ENCODE results near the gene IL12RB1. TPM values are rescaled to one million over a fixed set of nuclear protein-coding genes. Genes with fewer than 3 reads are reported as not detected.

Gene IL12RB1
- total and polyA plus RNA-seq, 10 of the 15 experiments (the other 5 are each of a cell fraction or from before 2014, with no cell fraction given), result 2.8 to 29.9 (median 17.6) TPM

DNA sequence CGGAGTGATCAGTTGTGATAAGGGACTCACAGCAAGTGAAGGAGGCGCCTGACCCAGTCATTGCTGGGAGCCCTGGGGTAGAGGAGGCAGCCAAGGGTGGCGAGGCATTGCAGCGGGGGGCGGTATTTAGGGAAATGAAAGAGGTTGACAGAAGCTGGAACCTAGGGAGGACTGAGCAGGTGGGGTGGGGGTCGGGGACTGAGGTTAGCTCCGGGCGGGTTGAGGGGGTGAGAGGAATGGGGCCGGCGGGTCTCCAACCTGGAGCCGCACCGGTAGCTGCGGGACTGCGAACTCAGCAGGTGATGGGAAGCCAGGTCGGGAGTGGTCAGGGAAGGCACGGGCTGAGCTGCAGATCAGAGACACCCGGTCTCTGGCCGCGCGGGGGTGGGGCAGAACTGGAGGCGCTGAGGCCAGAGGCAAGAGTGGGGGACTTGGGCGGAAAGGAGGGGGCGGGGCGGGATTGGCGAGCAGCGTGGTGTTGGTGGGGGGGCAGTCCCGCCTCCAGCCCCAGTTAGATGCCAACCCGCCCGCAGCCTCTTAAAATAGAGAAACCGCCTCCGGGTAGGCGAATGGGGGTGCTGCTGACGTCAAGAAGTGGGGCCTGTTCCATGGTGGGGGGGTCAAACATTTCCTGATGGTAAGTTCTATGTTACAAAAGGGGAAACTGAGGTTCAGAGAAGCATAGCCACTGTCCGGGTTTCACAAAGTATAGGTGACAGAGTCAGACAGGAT is 12.3 kb upstream of the IL12RB1 start (continued):
- 0 out of 2 replicates have a peak, but pooled peaks have one; percentile 17 for TF ChIP-seq NFYB (IDR thresholded peaks at IDR 0.05; ENCODE audit: insufficient read depth, low read depth, low read length)
- peak; percentile 37 for TF ChIP-seq JUNB (IDR thresholded peaks at IDR 0.05)
- peak; percentile 78; the same call in 1 of the 2 replicates for TF ChIP-seq SMAD5 (IDR thresholded peaks at IDR 0.05; ENCODE audit: low read depth)
- peak; percentile 53; the same call in 1 of the 2 replicates for TF ChIP-seq ATF7 (IDR thresholded peaks at IDR 0.05; ENCODE audit: low read depth)
- peak in 1 of 2 experiments; percentile 22; a peak in 1 of 4 replicates for TF ChIP-seq SRF (IDR thresholded peaks at IDR 0.05; ENCODE audit: low read depth in 2 of 2, low read length in 2 of 2)
- TF ChIP-seq FOS (IDR thresholded peaks at IDR 0.05; ENCODE audit: borderline replicate concordance, extremely low read depth, insufficient read length), result no peak
- no peak for TF ChIP-seq CUX1 (IDR thresholded peaks at IDR 0.05; ENCODE audit: insufficient replicate concordance, low read depth, low read length)
- TF ChIP-seq NFIC (IDR thresholded peaks at IDR 0.05; ENCODE audit: low read depth, low read length), result peak; percentile 12; the same call in 1 of the 2 replicates
- TF ChIP-seq, protein P1, sequence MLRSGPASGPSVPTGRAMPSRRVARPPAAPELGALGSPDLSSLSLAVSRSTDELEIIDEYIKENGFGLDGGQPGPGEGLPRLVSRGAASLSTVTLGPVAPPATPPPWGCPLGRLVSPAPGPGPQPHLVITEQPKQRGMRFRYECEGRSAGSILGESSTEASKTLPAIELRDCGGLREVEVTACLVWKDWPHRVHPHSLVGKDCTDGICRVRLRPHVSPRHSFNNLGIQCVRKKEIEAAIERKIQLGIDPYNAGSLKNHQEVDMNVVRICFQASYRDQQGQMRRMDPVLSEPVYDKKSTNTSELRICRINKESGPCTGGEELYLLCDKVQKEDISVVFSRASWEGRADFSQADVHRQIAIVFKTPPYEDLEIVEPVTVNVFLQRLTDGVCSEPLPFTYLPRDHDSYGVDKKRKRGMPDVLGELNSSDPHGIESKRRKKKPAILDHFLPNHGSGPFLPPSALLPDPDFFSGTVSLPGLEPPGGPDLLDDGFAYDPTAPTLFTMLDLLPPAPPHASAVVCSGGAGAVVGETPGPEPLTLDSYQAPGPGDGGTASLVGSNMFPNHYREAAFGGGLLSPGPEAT (IDR thresholded peaks at IDR 0.05; ENCODE audit: low read depth), result peak; percentile 39; the same call in 1 of the 2 replicates
- TF ChIP-seq MTA2 (IDR thresholded peaks at IDR 0.05; ENCODE audit: low read depth), result peak; percentile 59; the same call in 1 of the 2 replicates
- TF ChIP-seq BCL11A (IDR thresholded peaks at IDR 0.05; ENCODE audit: low read depth, low read length), result peak; percentile 63
- no peak for TF ChIP-seq ZNF24 (IDR thresholded peaks at IDR 0.05)
- TF ChIP-seq EGR1 (IDR thresholded peaks at IDR 0.05; ENCODE audit: borderline replicate concordance in 1 of 2, low read depth in 2 of 2, low read length in 2 of 2), result peak in 1 of 2 experiments; percentile 79; a peak in 2 of 3 replicates
- peak; percentile 80 for TF ChIP-seq NBN (IDR thresholded peaks at IDR 0.05)
- TF ChIP-seq DPF2 (IDR thresholded peaks at IDR 0.05), result peak; percentile 55
- TF ChIP-seq, protein P2, sequence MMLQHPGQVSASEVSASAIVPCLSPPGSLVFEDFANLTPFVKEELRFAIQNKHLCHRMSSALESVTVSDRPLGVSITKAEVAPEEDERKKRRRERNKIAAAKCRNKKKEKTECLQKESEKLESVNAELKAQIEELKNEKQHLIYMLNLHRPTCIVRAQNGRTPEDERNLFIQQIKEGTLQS (IDR thresholded peaks at IDR 0.05; ENCODE audit: borderline replicate concordance, extremely low read depth, low read depth, low read length), result no peak
- TF ChIP-seq ZBED1 (IDR thresholded peaks at IDR 0.05; ENCODE audit: borderline replicate concordance), result 0 out of 2 replicates have a peak, but pooled peaks have one; percentile 11
- TF ChIP-seq SMARCA5 (IDR thresholded peaks at IDR 0.05), result 0 out of 2 replicates have a peak, but pooled peaks have one; percentile 43
- TF ChIP-seq, protein P3, sequence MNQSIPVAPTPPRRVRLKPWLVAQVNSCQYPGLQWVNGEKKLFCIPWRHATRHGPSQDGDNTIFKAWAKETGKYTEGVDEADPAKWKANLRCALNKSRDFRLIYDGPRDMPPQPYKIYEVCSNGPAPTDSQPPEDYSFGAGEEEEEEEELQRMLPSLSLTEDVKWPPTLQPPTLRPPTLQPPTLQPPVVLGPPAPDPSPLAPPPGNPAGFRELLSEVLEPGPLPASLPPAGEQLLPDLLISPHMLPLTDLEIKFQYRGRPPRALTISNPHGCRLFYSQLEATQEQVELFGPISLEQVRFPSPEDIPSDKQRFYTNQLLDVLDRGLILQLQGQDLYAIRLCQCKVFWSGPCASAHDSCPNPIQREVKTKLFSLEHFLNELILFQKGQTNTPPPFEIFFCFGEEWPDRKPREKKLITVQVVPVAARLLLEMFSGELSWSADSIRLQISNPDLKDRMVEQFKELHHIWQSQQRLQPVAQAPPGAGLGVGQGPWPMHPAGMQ (IDR thresholded peaks at IDR 0.05; ENCODE audit: borderline replicate concordance), result no peak
- TF ChIP-seq CBX5 (IDR thresholded peaks at IDR 0.05; ENCODE audit: low read depth), result no peak

Data from GM12878 (cell line).